ENCODE data around the gene ZNF429. TPM values are rescaled to one million over a fixed set of nuclear protein-coding genes. Genes with fewer than 3 reads are reported as not detected.
"Not testable (repeated sequence)": the region's sequence is repeated elsewhere in the genome, so short reads cannot be mapped to it uniquely, and the experiment has no call there.

Gene ZNF429
- total RNA-seq, 1 donor = 4.3 TPM

DNA sequence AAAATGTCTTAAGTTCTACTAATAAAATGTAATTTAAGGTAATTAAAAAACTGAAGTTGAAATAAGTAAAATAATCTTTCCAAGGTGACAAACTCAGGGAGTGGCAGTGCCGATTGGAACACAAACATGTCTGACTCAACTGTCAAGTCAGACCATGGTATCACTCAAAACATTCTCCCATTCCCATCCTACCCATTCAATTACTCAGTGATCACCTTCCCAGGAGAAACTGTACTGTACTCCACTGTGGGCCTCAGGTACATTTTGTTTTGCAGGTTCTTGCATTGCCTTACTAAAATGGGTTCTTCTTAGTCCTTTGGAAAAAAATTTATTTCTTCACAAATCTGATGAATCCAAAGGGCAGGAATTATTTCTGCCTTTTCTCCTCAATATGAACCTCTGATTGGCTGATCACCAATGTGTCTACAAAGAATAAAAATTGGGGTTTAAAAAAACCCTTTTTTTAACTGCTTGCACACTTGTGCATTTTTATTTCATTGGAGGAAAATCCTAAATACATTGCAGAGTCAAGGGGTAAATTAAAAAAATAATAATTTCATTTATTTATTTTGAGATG is 96.8 kb downstream of the ZNF429 start:
- no peak for DNase-seq (ENCODE audit: low read depth)
- no peak overlapping the region for H3K4me3 ChIP-seq (ENCODE audit: low read depth, low read length)
- TF ChIP-seq, protein P1, sequence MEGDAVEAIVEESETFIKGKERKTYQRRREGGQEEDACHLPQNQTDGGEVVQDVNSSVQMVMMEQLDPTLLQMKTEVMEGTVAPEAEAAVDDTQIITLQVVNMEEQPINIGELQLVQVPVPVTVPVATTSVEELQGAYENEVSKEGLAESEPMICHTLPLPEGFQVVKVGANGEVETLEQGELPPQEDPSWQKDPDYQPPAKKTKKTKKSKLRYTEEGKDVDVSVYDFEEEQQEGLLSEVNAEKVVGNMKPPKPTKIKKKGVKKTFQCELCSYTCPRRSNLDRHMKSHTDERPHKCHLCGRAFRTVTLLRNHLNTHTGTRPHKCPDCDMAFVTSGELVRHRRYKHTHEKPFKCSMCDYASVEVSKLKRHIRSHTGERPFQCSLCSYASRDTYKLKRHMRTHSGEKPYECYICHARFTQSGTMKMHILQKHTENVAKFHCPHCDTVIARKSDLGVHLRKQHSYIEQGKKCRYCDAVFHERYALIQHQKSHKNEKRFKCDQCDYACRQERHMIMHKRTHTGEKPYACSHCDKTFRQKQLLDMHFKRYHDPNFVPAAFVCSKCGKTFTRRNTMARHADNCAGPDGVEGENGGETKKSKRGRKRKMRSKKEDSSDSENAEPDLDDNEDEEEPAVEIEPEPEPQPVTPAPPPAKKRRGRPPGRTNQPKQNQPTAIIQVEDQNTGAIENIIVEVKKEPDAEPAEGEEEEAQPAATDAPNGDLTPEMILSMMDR (IDR thresholded peaks at IDR 0.05; ENCODE audit: insufficient read depth, low read depth, low read length) = no peak

DNA sequence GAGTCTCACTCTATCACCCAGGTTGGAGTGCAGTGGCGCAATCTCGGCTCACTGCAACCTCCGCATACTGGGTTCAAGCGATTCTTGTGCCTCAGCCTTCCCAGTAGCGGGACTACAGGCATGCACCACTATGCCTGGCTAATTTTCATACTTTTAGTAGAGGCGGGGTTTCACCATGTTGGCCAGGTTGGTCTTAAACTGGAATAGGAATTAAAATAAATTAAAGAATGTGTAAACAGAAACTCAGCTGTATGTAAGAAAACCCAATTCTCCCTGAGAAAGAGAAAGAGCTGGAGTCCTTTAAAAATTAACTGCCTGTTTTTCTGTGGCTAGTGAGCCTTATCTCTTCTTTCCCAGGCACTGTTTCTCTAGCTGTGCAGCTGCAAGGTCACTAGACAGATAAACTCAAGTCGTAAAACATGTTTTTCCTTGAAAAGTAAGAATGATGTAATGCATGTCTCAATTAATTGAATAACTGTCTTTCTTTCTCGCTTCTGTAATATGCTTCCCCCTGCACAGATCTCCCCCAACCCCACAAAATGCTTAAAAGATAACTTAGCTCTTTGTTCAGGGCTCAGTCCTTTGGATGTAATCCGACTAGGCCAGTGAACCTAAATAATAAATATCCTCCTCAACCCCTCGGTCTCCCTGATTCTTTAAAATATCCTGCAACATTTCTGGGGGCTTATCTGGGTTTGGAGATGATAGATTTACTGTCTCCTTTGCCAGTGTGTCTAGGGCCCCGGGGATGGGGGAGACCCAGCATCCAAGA is 97.4 kb downstream of the ZNF429 start:
- peak; percentile 78 for DNase-seq (ENCODE audit: low read depth)
- H3K4me3 ChIP-seq (ENCODE audit: low read depth, low read length) = not testable (repeated sequence)

DNA sequence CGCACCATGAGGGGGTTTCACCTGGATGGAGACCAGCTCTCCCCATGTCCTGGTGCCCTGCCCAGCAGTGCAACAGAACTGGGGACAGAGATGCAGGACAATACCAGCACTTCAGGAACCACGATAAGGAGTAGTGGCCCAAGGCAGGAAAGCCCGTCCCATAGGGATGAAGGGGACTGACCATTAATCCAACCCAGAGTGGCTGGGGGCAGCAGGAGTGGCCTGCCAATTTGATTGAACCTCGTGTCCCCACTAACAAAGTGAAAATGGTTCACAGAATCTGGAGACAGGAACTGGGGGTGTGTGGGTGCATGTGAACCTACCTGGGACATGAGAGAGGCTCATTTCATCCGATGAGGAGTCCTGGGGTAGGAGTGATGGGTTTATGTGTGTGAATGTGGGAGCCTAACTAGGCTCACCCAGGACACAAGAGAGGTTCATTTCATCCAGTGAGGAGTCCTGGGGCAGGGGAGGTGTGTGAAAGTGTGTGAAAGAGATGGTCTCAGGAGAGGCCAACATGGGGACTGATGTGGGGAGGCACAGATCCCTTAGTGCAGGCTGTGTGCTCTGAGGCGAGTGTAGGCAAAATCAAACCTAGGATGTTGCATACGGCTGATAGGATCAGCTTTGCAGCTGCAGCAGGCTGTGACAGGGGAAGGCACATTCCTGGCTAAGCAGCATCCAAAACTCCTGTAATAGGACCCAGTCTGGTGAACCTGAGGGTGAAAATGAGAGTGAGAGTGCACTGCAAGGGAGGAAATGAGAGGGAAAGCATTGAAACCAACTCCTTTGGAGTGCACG is 98.2 kb downstream of the ZNF429 start:
- peak; percentile 18 for DNase-seq (ENCODE audit: low read depth)
- peak overlapping the region; percentile 57 for H3K4me3 ChIP-seq (ENCODE audit: low read depth, low read length)
- TF ChIP-seq, protein P1 (IDR thresholded peaks at IDR 0.05; ENCODE audit: insufficient read depth, low read depth, low read length) = no peak

DNA sequence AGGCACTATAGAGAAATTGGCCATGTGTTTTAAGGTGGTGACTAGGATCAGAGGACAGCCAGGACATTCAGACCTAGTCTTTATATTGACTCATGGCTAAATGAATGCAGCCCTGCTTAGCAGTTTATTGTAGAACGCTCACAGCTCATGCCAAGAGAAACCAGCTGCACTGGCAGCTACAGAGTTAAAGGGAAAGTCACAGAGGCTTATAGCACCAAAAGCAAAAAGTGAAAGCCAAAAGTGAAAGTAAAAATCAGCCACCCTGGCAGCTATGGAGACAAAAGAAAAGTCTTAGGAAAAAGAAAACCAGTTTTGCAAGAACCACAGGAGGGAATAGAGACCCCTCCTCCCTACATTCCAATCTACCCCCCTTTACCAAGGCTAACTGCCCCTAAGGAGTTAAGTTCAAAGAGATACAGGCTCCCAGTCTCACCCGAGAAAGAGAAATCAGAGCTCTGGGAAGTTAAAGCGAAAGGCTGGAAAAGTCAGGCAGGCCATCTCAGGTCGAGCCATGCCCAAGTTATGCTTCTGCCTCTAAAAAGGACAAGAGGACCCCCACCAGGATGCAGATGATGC is 99.0 kb downstream of the ZNF429 start:
- DNase-seq (ENCODE audit: low read depth) = peak; percentile 69
- H3K4me3 ChIP-seq (ENCODE audit: low read depth, low read length) = peak overlapping the region; percentile 57
- TF ChIP-seq, protein P1 (IDR thresholded peaks at IDR 0.05; ENCODE audit: insufficient read depth, low read depth, low read length) = no peak

Other genes with a start within 250 kb of the ZNF429 start
- 4.3 and 5.5 TPM in 2 replicates for gene ZNF708, start 176.2 kb upstream of the ZNF429 start, total RNA-seq
- 5.2 and 9.1 TPM in 2 replicates for gene ZNF738, start 146.6 kb upstream of the ZNF429 start, total RNA-seq
- 11.0 and 11.2 TPM in 2 replicates for gene ZNF493, start 108.5 kb upstream of the ZNF429 start, total RNA-seq

All from fibroblast of villous mesenchyme (primary cell).